C4-2B (cell line): ENCODE measurements around the gene CAPRIN1.

ENCODE experiments used
- H3K27ac ChIP-seq: fragments of 450-650 bp; 2 replicates; pipeline ENCODE4 v1.5.1; 2017
- ZFX ChIP-seq: fragments of 450-650 bp; IDR thresholded peaks from 2 replicates; pipeline ENCODE4 v1.6.1; 2017
- TF ChIP-seq, protein P1 (sequence below): fragments of 450-650 bp; conservative IDR thresholded peaks from 2 replicates; pipeline ENCODE4 v1.5.1; 2017; ENCODE audit warnings: mild to moderate bottlenecking

The CAPRIN1 gene

DNA sequence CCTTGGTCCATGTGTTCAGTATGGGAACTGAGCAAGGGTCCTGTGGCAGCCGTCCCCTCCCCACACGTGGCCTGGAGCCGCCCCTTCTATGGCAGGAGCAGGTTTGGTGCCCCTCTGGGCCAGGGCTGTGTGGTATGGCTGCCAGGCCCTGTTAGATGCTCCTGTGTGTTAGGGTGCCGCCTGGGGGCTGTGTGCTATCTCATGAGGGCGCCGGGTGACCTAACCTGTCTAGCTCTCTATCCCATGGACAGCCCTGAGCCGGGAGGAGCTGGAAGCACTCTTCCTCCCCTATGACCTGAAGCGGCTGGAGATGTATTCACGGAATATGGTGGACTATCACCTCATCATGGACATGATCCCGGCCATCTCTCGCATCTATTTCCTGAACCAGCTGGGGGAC lies 88.6 kb downstream of the CAPRIN1 start:
- H3K27ac ChIP-seq = no peak overlapping the region
- TF ChIP-seq, protein P1, sequence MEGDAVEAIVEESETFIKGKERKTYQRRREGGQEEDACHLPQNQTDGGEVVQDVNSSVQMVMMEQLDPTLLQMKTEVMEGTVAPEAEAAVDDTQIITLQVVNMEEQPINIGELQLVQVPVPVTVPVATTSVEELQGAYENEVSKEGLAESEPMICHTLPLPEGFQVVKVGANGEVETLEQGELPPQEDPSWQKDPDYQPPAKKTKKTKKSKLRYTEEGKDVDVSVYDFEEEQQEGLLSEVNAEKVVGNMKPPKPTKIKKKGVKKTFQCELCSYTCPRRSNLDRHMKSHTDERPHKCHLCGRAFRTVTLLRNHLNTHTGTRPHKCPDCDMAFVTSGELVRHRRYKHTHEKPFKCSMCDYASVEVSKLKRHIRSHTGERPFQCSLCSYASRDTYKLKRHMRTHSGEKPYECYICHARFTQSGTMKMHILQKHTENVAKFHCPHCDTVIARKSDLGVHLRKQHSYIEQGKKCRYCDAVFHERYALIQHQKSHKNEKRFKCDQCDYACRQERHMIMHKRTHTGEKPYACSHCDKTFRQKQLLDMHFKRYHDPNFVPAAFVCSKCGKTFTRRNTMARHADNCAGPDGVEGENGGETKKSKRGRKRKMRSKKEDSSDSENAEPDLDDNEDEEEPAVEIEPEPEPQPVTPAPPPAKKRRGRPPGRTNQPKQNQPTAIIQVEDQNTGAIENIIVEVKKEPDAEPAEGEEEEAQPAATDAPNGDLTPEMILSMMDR = no peak
- TF ChIP-seq ZFX = no peak

DNA sequence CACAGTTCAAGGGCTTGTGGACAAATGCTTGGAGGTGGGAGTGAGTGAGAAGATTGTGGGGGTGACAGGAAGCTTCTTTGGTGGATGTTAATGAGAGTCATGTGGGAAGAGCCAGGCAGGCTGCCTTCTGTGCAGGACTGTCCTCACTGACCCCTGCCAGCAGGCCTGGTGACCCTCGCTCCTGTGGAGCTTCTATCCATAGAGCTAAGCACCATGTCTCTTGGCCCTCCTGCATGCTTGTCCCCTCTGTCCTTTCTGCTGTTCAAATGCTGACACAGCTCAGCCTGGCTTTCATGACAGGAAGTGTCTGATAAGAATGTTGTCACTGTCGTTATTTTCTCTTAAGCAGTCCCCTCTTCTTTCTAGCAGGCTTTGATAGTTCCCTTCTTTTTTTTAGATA lies 91.5 kb downstream of the CAPRIN1 start:
- H3K27ac ChIP-seq = no peak overlapping the region
- TF ChIP-seq, protein P1 = no peak
- no peak for TF ChIP-seq ZFX

DNA sequence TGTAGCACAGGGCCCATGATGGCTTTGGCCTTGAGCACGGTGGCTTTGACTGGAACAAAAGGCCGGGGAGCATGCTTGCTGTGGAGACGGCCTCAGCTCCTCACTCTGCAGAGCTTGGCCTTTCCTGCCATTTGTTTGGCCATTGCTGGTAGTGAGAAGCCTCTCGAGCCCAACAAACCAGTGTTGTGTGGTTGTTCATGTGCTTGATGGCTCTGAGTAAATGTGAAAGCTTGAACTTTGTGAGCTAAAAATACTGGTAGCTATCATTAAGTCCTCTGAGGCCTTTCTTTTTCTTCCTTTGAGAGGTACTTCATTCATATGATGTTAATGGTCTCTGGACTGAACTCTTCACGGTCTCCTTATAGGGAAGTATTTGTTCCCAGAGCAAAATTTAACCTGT lies 93.5 kb downstream of the CAPRIN1 start:
- TF ChIP-seq, protein P1 = no peak
- no peak for TF ChIP-seq ZFX
- no peak overlapping the region for H3K27ac ChIP-seq

DNA sequence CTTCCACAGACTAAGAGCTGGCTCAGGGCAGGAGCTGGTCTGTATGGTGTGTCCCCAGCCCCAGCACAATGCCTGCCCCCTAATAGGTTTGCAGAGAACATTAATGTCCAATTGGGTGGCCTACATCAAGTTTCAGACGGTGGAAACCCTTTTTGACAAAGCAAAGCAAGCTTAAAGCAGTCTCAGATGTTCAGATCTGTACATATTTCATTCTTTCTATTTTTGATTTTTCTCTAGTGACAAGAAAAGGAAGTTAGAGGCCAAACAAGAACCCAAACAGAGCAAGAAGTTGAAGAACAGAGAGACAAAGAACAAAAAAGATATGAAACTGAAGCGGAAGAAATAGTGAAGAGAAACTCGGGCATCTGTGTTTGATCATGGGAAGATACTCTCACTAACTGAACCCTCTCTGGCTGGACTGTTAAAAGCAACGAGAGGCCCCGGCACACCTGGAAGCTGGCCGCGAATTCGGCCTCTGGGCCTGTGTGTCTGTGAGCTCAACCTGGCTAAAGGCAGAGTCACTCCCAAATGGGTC lies 94.4 kb downstream of the CAPRIN1 start:
- no peak overlapping the region for H3K27ac ChIP-seq
- TF ChIP-seq ZFX = no peak
- TF ChIP-seq, protein P1 = no peak

DNA sequence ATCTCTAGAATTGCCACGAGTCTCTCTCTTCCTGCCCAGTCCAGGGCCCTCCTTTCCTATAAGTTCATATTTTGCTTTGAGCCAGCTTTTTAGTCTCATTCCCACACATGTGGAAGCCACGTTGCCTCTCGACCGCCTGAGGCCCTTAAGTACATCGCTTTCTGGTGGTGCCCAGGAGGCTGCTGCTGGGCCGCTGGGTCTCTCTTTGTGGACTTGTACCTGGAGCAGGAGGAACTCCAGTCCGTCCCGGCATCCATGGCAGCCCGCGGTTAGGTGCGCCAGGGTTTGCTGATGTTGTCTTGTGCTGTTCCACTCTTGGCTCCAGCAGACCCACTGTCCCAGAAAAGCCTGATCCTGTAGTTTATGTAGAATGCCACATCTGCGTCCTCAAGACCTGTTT lies 94.9 kb downstream of the CAPRIN1 start:
- TF ChIP-seq ZFX = no peak
- no peak overlapping the region for H3K27ac ChIP-seq

DNA sequence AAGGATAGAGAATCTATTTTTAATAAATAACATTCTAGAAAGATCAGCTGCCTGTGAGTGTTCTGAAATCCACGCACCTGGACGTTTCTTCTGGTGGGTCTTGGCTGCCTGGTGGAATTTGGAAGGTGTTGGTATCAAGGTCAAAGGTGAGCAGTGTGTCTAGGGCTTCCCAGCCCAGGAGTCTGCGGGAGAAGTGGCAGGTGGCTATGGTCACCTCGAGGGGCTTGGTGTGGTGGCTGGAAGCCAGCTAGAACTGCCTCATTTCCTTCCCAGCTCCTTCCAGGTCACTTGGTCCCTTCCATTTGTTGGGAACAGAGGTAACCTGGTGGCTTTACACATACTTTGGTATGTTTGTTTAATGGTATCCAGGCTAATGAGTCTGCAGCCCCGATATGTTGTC lies 95.3 kb downstream of the CAPRIN1 start:
- H3K27ac ChIP-seq = no peak overlapping the region
- TF ChIP-seq, protein P1 = no peak
- TF ChIP-seq ZFX = no peak

DNA sequence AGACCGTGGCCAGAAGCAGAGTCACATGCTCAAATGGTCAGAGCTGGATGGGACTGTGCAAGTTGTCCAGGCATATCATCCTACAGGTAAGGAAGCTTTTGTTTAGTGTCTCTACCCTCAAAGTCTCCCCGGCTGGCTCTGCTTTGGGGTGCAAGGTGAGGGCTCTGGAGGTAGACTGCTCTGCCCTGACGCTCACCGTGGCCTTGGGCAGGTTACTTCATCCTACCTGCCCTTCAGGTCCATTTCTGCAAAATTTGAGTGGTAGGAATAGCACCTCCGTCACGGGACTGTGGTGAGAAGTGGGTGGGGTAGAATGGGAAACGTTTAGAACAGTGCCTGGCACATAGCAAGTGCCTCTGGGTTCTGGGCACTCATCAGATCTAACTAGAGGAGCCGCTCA lies 96.0 kb downstream of the CAPRIN1 start:
- no peak overlapping the region for H3K27ac ChIP-seq
- no peak for TF ChIP-seq ZFX
- TF ChIP-seq, protein P1 = no peak

DNA sequence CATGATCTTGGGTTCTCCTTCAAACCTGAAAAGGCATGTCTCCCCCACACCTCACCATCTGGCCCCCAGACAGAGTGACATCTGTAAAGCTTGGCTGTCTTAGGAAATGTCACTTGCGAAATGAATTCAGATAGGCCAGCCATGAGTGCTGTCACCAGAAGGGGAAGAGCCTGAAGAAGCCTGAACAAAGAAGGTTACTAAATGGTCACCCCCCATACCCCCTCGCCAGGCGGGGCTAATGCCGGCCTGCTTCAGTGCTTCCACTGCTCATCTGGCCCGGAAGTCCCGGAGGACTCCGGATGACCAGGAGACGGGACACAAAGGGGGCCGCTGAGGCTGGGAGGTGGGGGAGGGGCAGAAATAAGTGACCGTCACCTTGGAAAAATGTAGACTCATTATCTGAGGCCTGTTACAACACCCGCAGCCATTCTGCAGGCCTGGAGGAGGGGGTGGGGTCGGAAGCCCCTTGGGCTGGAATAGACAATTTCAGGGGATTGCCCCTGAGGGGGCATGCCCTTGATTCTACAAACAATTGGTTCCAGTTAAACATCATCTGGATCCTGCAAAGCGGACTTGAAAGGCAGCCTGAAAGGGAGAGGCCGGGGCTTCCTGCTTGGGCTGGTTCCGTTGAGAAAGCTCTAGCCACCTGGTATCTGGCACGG lies 97.1 kb downstream of the CAPRIN1 start:
- H3K27ac ChIP-seq = no peak overlapping the region
- TF ChIP-seq ZFX = no peak
- TF ChIP-seq, protein P1 = no peak
